GM18909 (cell line): ENCODE results near the gene THSD4.

Experiments used
- ATAC-seq: cut with Tn5 transposase; IDR thresholded peaks from one replicate; pipeline ENCODE4 v1.9.1; 2021; ENCODE audit warnings: mild to moderate bottlenecking; ENCODE audit not compliant: unreplicated experiment, poor library complexity

Gene THSD4

DNA sequence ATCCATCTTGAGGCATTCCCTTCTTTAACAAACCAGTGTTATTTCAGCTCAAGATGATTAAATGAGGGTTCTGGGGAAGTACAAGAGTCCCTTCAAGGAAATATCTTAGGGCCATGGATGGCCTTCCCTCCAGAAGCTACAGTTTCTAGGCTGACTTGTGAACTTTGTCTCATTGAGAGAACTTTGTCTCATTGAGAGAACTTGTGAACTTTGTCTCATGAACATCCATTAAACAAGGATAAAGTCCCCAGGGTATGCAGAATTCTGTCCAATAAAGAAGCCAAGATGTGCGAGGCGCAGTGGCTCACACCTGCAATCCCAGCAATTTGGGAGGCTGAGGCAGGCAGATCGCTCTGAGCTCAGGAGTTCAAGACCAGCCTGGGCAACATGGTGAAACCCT lies 341.5 kb downstream of the THSD4 start:
- ATAC-seq, result no peak

DNA sequence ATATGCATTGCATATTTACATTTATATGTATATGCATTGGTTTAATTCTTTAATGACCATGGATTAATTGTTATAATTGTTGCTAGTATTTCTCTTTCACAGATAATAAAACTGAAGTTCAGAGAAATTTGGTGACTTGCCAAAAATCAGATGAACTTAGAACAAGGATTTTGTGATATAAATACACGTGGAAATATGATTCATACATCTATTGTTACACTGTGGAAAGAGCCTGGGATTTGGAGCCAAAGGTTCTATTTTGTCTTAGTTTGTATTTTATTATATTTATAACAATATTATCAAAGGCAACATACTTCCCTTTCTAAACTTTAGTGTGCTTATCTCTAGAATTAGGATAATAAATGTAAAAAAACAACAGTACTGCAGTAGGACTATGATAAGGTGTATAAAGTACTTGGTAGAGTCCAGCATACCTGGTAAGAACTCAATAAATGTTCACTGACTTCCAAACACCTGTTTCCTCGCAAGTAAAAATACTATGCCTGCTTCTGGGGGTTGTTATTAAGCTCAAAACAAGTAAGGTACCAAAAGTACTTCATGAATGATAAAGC lies 342.9 kb downstream of the THSD4 start:
- no peak for ATAC-seq

DNA sequence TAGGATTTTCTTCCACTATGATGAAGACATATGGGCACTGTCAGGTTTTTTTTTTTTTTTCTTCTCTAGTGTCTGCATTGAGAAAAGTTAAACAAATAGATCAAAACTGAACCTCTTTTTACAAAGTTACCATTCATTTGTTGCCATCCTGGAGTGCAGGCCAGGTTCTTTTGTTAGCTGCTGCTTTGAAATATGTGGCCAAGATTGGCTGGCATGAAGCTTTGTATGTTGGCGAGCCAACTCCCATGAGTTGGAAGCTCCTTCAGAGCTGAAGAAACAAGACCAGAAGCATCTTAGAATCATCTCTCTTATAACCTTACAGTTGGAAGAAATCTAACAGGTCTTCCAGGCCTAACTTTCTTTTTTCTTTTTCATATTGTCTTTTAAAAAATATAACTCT lies 346.5 kb downstream of the THSD4 start:
- ATAC-seq, result no peak

DNA sequence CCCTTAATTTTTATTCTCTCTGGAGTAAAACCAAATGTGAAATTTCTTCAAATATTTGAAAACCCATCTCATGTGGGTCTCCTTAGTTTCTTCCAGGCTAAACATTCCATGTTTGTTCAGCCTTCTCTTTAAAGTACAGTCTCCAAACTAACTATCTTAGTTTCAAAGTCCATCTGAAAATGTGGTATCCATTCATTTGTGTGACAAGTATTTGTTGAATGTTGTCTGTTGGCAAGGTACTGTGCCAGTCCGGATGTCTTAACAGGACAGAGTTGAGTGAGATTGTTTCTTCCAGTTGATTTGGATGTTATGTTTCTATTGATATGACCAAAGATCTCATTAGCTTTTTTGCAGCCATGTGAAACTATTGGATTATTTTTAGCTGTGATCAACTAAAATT lies 347.4 kb downstream of the THSD4 start:
- ATAC-seq, result no peak

DNA sequence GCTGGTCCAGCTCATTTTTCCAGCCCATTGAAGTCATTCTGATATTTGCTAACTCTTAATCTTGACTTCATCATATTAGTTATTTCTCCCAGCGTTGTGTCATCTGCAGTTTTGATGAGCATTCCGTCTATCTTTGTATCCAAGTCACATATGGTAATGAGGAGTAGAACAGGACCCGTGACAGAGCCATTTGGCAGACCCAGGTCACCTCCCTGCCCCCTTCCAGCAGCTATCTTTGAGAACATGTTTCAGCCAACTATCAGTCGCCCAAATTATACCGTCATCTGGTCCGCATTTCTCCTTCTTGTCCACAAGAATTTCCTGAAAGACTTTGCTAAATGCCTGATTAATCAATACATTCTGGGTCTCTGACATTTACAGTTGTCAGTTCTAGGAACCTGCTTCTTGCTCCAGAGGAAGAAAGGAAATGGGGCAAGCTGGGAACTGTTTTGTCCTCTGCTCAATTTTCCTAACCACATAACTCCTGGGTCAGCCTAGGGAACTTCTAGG lies 347.9 kb downstream of the THSD4 start:
- ATAC-seq, result no peak

DNA sequence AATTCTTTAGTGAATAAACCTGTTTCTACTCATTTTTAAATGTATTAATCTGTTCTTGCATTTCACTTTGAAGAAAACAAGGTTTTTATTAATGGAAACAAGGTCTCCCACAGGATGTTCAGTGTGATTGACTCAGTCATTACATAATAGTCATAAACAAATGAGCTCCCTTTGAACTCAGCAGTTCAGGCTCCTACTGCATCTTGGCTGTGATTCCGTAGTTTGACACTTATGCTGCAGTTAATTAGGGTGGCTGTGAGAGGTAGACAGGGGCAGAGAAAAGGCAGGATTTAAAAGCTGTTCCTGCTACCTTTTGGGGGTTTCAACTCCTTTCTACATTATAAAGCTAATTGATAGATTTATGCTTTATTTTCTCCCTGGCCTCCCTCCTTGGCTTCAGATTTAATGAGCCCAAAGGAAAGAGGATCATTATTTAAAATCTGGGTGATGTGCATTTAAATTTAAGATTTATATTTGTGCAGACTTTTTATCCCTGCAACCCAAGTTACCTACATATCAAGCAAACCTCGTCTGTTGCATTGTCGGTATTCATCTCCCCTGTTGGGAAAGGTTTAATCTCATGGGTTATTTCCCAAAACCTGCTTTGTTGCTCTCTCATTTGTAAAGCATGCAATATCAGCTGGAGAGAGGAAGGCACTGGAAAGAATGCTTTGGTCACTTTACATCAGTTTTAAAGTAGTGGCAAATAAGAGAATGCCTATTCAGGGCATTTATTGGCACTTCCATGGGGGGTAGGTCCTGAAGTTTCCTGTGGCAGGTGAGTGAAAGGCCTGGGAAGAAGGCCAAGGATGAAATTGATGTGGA lies 350.1 kb downstream of the THSD4 start:
- no peak for ATAC-seq

DNA sequence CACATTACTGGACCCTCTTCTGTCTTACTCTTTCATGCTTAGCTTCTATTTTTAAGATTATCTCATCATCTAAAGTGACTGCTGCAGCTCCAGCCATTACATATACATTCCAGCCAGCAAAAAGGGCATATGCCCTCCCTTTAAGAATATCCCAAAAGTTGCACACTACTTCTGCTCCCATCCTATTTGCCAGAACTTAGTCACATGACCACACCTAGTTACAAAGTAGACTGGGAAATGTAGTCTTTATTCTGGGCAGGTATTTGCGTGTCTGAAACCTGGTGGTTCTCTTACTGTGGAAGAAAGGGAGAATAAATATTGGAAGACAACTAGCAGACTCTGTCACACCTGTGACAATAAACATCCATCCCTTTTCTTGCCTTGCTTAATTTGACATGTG lies 353.4 kb downstream of the THSD4 start:
- ATAC-seq, result no peak

DNA sequence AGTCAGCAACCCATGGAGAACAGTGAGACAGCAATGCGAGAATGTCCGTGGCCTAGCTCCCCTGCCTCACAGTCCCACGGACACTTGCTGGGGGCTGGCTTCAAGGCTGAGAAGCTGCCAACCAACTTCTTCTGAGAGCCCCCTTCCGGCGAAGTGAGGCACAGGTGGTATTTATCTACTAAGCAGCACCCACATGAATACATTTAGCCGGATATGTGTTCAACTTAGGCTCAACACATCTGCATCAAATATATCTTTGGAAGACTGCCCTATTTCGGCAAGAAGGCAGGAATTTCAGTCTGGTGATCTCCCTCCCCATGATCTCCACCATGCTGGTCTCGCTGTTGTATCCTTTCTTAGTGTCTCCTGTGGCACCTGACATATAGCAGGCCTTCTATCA lies 354.1 kb downstream of the THSD4 start:
- no peak for ATAC-seq

DNA sequence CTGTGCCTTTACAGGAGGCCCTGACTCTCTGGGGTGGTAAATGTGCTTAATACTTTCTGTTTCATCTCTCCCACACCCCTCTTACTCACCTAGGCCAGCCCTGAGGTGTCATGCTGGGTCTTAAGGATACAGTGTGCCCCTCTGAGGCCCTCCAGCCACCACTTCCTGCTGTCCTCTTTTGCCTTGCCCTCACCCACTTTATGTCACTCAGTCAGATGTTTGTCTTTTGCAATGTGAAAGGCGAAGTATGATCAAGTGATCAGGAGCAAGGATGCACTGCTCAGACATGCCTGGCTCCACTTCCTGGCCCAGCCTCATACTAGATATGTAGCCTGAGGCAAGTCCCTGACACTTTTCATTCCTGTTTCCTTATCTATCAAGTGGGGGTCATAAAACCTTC lies 356.1 kb downstream of the THSD4 start:
- no peak for ATAC-seq

DNA sequence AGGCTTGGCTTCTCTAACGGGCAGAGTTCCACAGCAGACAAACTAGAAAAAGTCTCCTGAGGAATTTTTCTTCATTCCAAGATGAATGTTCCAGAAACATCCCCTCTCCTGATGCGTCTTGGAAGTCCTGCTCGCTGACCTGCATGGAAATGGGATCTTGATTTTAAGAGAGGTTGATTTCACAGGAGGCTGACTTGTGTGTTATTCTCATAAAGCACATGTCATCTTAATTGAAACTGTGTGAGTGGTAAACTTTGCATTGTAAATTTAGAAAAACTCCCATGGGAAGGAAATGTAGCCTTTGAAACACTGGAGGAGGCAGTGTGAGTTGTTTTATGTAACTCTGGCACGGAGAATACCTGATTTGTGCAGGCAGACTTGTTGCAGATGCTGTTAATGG lies 357.3 kb downstream of the THSD4 start:
- no peak for ATAC-seq

DNA sequence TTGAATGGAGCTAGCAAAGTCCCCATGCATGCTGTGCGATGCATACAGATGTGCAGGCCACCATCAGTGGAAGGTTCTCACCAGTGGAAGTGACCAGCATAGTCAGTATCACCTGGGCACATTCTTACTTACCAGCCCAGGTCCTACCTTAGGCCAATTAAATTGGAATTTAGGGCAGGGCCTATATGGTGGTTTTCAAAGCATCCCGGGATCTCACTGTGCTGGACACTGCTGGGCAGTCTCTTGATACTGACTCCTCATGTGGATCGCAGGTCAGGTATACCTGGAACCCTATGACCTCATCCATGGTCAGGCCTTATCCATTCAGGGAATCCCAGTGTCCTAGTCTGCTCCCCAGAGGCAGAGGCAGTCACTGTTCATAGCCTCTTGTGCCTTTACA lies 358.5 kb downstream of the THSD4 start:
- no peak for ATAC-seq

DNA sequence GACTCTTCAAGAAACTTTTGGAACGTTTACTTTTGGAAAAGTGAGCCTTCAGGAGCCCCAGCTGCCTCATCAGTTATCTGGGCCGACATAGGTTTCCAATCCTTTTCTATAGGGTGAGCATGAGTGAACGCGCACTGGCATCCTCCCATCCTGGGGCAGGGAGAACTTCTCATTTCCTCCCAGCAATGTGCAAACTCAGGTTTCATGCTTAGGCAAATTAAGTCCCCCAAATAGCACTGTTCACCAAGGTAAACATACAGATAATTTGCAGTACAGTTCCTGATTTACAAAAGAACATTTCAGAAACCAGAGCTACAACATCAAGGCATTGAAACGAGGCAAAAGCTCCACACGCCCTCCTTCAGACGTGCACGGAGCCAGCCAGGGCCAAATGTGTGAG lies 361.6 kb downstream of the THSD4 start:
- ATAC-seq, result no peak

DNA sequence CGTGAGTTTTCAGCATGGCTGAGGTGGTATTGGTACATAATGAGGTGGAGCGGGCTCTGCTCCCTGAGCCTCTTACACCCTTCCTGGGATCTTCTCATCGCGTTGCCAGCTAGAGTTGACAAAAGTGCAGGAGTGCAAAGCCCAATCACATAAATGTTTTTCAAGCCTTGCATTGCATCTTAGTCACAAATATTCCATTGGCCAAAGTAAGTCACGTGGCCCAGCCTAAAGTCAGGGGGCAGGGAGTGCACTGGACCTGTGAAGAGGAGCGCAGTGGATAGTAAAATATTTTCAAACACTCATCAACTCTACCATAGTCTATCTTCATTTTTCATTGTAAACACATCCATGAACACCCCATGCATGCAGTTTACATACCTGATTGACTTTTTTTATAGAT lies 365.3 kb downstream of the THSD4 start:
- ATAC-seq, result no peak

DNA sequence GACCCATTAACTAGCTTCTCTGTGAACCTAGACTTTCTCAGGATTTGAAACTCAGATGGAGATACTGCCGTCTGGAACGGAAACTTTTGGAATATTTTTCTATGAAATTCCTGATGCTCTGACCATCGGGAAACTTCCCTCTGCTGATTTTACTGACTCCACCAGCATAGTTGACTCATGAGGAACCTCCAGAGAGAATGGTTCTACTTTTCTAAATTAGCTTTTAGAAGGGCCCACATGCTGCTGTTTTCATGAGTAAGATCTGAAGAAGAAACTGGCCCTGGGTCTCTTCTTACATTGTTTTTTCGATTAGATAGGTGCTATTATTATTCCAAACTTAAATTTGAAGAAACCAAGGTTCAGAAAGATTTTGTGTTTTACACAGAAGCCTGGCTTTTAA lies 368.8 kb downstream of the THSD4 start:
- ATAC-seq, result no peak

DNA sequence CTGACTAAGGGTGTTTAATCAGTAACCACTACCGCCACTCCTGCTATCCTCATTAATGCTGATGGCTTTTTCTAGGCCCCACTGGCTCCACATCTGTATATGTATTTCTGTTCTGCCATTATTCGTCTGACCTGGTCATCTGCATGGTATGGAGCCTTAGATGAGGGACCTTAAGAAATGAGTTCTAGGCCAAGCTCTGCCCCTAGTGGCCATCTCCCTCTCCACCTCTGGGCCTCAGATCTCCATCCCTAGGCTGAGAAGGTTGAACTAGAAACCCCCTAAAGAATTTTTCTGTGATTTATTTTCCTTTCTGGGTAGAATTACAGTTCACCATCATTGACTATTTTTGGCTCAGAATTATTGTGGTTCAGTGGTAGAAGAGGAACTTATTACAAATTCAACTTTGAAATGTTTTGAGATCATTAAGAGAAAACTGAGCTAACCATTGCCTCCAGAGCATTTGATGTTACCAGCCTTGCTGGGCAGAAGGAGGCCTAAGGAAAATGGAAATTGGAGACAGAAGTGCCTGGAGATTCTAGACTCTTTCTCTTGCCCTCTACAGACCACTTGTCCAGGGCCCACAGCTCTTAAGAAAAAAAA lies 369.9 kb downstream of the THSD4 start:
- ATAC-seq, result no peak

DNA sequence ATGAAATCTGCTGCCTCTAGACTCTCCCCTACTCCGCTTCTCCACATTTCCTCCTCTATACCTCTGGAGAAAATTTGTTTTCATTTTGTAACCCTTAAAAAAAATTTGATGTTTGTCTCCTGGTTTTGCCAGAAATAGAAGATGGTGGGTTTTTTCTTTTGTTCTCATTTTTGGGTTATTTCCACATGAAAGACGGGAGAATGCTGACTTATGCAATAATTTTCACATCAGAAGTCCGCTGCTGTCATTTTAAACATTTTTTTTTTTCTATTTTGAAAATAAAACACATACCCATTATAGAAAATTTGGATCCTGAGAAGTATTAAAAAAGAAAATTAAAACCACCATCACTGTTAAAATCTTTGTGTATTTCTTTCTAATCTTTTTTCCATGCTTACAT lies 374.3 kb downstream of the THSD4 start:
- no peak for ATAC-seq

DNA sequence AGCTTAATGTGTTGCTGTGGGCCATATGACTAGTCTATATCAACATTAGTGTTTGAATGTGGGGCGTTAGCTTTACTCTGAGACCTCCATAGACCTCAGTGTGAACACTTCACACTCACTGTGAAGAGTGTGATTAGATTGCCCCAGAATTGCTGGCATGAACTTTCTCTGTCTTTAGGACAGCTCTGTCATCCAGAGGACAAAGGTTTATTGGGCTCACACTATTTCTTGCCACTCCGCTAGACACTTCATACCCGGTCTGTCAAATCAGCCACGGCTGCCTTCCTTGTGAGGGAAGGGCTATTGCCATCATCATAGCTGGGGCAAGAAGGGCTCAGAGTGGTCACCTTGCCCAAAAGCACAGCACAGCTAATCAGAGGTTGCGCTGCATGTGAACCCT lies 378.3 kb downstream of the THSD4 start:
- ATAC-seq, result no peak

DNA sequence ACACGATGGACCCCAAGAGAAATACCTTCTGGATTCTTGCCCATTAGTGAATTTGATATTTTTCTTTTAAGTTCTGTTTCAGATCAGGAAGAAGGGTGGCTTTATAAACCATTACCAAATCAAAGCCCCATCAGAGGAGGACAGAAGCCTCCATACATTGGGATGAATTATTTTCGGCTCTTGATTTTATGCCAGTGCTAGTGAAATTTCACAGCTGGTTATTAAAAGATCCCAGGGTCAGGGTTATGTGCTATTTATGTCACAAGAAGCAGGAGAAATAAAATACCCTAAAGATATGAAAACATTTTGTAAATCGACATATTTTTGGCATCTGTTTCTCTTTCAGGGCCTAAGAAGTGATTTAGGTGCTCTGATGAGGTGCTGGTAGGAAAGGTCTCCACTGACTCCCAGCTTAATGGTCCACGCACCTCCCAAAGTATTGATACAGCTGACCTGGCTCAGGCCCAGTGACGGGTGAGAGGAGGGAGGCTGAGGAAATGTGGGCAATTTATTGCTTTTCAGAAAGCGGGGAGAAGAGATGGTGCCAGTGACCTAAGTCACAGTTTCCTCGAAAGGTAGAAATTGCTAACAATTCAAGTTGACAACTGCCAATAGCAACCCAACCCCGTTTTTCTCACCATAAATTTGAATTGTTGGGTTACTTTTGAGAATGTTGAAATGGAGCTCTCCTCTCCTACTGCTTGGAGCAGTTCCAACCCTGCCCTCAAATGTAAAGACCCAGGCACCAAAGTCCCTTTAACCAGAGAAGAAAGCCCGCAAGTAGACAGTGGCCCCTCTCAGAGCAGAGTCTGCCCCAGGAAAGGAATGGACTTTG lies 379.5 kb downstream of the THSD4 start:
- no peak for ATAC-seq

DNA sequence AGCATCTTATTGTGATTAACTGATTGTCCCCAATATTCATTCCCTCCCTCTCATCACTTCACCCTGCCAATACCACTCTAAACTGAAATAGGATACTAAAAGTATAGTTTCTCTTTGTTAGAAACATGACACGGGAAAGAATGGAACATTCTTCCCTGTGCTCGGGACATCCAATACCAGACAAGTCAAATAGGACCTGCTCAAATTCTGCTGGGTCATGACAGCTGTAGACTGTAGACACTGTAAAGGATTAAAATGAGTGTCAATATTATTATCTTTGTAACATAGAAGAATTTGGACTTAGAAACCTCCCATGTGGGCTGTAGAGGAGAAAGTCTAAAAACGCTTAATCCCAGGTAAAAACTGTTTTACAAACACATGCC lies 380.1 kb downstream of the THSD4 start:
- ATAC-seq, result no peak

DNA sequence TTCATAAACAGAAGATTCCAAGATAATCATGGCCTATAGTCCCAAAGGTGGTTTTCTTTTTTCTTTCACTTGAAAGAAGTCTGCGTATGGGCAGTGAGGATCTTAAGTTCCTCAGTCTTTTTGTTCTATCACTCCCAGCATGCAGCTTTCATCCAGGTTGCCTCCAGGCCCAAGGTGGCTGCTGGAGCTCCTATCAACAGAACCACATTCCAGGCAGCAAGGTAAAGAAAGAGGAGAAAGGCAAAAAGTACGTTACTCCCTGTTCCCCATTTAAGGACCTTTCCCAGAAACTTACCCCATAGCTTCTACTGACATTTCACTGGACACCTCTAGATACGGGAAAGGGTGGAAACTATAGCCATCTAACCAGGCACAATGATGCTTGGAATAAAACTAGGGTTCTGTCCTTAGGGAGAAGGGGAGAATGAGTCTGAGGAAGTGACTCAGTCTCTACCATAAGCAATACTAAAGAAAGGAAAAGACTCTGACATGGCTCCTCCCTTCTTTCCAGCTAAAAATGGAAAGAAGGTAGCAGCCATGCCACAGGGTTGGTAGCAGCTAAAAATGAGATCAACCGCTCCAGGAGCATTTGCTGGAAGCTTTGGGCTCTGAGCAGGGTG lies 381.2 kb downstream of the THSD4 start:
- no peak for ATAC-seq
